HepG2 (cell line): ENCODE data around the gene PRKCSH. TPM values are rescaled to one million over a fixed set of nuclear protein-coding genes. Genes with fewer than 3 reads are reported as not detected.

Experiments
- ATAC-seq: fragments of 200-7000 bp; cut with Tn5 transposase; 3 replicates; pipeline ENCODE4 v1.9.1; 2020; ENCODE audit warnings: mild to moderate bottlenecking, moderate library complexity
- Bru-seq: library from RNA; stranded (reverse); fragments of 400-500 nt; gene quantifications from one replicate; lab custom pipeline; 2021; lab: Mats Ljungman, UMichigan
- BruChase-seq, 2 experiments: library from RNA; stranded (reverse); fragments of 400-500 nt; gene quantifications; one replicate each; lab custom pipeline; 2021; lab: Mats Ljungman, UMichigan
- BruUV-seq: library from RNA; stranded (reverse); fragments of 400-500 nt; replicated peaks from 2 replicates; lab custom pipeline; 2021; lab: Mats Ljungman, UMichigan
- CTCF ChIA-PET: fragments of 300-600 bp; formaldehyde crosslinking; extraction: SDS; loops from one replicate; lab custom pipeline; 2021; ENCODE audit warnings: low total read pairs, inconsistent platforms, low intra/inter-chr PET ratio; lab: Yijun Ruan, JAX
- POLR2A ChIA-PET: fragments of 350-600 bp; sonication (Branson Sonifier 250); formaldehyde crosslinking; loops from one replicate; lab custom pipeline; 2020; ENCODE audit warnings: antibody characterized with exemption, inconsistent platforms; lab: Yijun Ruan, JAX
- DNase-seq: peaks from one replicate; pipeline ENCODE4 v3.0.0-alpha.2; 2015; ENCODE audit warnings: low spot score
- FAIRE-seq: peaks from 3 replicates; lab custom pipeline; 2011; peaks lifted over from hg19 to GRCh38; lab: Jason Lieb, UNC
- H2AFZ ChIP-seq: one replicate; pipeline ENCODE4 v1.6.1; 2011; ENCODE audit warnings: low read length, inconsistent platforms
- H3K27ac ChIP-seq: fragments of 300-600 bp; 3 replicates; pipeline ENCODE4 v1.8.0; 2011; ENCODE audit warnings: mixed run types, mild to moderate bottlenecking, mixed read lengths, low read length, inconsistent platforms; ENCODE audit not compliant: insufficient read depth; ENCODE audit errors: extremely low read length
- H3K27me3 ChIP-seq, 2 experiments: fragments of 200-600 bp in 1 of 2; 2 replicates in 1 of 2; 3 replicates in 1 of 2; pipeline versions ENCODE4 v1.6.0 to v1.8.0; 2011; ENCODE audit warnings: low read length in 2 of 2, mild to moderate bottlenecking in 2 of 2, moderate library complexity in 2 of 2, inconsistent platforms in 1 of 2; ENCODE audit not compliant: insufficient read depth in 2 of 2, control insufficient read depth in 1 of 2
- H3K36me3 ChIP-seq, 2 experiments: fragments of 200-600 bp in 1 of 2; replicated peaks in 1 of 2; 2 replicates in 1 of 2; 3 replicates in 1 of 2; pipeline versions ENCODE4 v1.5.1 to v1.8.0; 2011; ENCODE audit warnings: low read length in 2 of 2, inconsistent platforms in 1 of 2; ENCODE audit not compliant: insufficient read depth in 2 of 2, control insufficient read depth in 1 of 2
- H3K4me1 ChIP-seq: 2 replicates; pipeline ENCODE4 v1.5.1; 2012; ENCODE audit warnings: low read length, inconsistent platforms; ENCODE audit not compliant: insufficient read depth
- H3K4me2 ChIP-seq: 2 replicates; pipeline ENCODE4 v1.6.0; 2011; ENCODE audit warnings: low read depth, low read length, inconsistent platforms
- H3K4me3 ChIP-seq, 3 experiments: fragments of 200-600 bp in 1 of 3; sonication (generic), shearing (Covaris generic) in 1 of 3; replicated peaks in 1 of 3; 2 replicates each; pipeline ENCODE4 v1.5.1; 2011 to 2016; ENCODE audit warnings: low read length in 3 of 3, inconsistent platforms in 2 of 3, low read depth in 2 of 3, mild to moderate bottlenecking in 2 of 3, control low read depth in 1 of 3, mixed read lengths in 1 of 3; ENCODE audit not compliant: insufficient read depth in 1 of 3
- H3K79me2 ChIP-seq: one replicate; pipeline ENCODE4 v1.6.1; 2011; ENCODE audit warnings: low read length, inconsistent platforms; ENCODE audit not compliant: insufficient read depth
- H3K9ac ChIP-seq: 2 replicates; pipeline ENCODE4 v1.6.0; 2011; ENCODE audit warnings: mild to moderate bottlenecking, low read depth, low read length, inconsistent platforms; ENCODE audit not compliant: insufficient read depth
- H3K9me3 ChIP-seq: 2 replicates; pipeline ENCODE4 v1.5.1; 2012; ENCODE audit warnings: mild to moderate bottlenecking, low read length
- H4K20me1 ChIP-seq: 2 replicates; pipeline ENCODE4 v1.6.0; 2011; ENCODE audit warnings: inconsistent platforms, mild to moderate bottlenecking, low read length, moderate library complexity; ENCODE audit not compliant: insufficient read depth
- GLI4 ChIP-seq: sonication (generic); formaldehyde crosslinking; IDR thresholded peaks from 2 replicates; pipeline ENCODE4 v1.5.1; 2020; ENCODE audit warnings: missing genetic modification reagents, mild to moderate bottlenecking, moderate library complexity, borderline replicate concordance
- MEIS1 ChIP-seq: sonication (generic); formaldehyde crosslinking; IDR thresholded peaks from 2 replicates; pipeline ENCODE4 v1.9.0; 2021; ENCODE audit warnings: mild to moderate bottlenecking, missing genetic modification reagents, moderate library complexity, borderline replicate concordance
- NFRKB ChIP-seq: fragments of 450-650 bp; IDR thresholded peaks from 2 replicates; pipeline ENCODE4 v1.6.1; 2017
- NKX3-1 ChIP-seq: sonication (generic); formaldehyde crosslinking; IDR thresholded peaks from 2 replicates; pipeline ENCODE4 v1.5.0; 2020; ENCODE audit warnings: missing genetic modification reagents
- SIX4 ChIP-seq: sonication (generic); formaldehyde crosslinking; IDR thresholded peaks from 2 replicates; pipeline ENCODE4 v1.4.0; 2020; ENCODE audit warnings: missing genetic modification reagents
- SOX5 ChIP-seq: IDR thresholded peaks from 2 replicates; pipeline ENCODE4 v1.6.1; 2016; ENCODE audit warnings: borderline replicate concordance
- THAP8 ChIP-seq: sonication (generic); formaldehyde crosslinking; IDR thresholded peaks from 2 replicates; pipeline ENCODE4 v1.5.1; 2020; ENCODE audit warnings: missing genetic modification reagents, mild to moderate bottlenecking, borderline replicate concordance
- ZNF101 ChIP-seq: sonication (generic); formaldehyde crosslinking; IDR thresholded peaks from 2 replicates; pipeline ENCODE4 v1.4.0; 2020; ENCODE audit warnings: mild to moderate bottlenecking, low read depth, missing genetic modification reagents, borderline replicate concordance
- ZNF784 ChIP-seq: sonication (generic); formaldehyde crosslinking; IDR thresholded peaks from 2 replicates; pipeline ENCODE4 v1.5.1; 2020; ENCODE audit warnings: missing genetic modification reagents, mild to moderate bottlenecking, borderline replicate concordance
- WGBS: methylation state at CpG from one replicate; pipeline ENCODE4 v1.1.6; 2017; ENCODE audit warnings: low lambda C conversion rate; 5-methylcytosine and 5-hydroxymethylcytosine counted together
- in situ Hi-C: cut with HindIII; loops from 2 replicates; pipeline ENCODE4 v1.10.0; 2017; ENCODE audit warnings: low pct_unique_long_range_greater_than_20kb; ENCODE audit not compliant: extremely low pct_ligation_motif_present
- intact Hi-C: fragments of 100-400 bp; cut with micrococcal nuclease; formaldehyde crosslinking; loops from one replicate; pipeline ENCODE4 v1.10.0; 2022; ENCODE audit not compliant: unreplicated experiment
- long read RNA-seq, 2 experiments: library from RNA in 1 of 2; library from polyadenylated mRNA in 1 of 2; stranded (forward) in 1 of 2; unstranded in 1 of 2; transcript quantifications; one replicate each; pipeline ENCODE4 v2.0.0, GENCODE V29; 2019 to 2022
- polyA minus RNA-seq, 3 experiments: library from RNA; depleted of rRNA, polyadenylated mRNA; stranded (reverse); fragments of >200 nt; gene quantifications; 2 replicates each; pipeline ENCODE4 v1.2.3, GENCODE V29; 2011; ENCODE audit warnings: low replicate concordance in 1 of 3
- polyA plus RNA-seq, 8 experiments: library from polyadenylated mRNA; depleted of rRNA in 3 of 8; stranded (reverse) in 7 of 8; unstranded in 1 of 8; fragments of >200 nt; fragmentation: Illumina TruSeq in 4 of 8; extraction: Trizol in 4 of 8; gene quantifications; 2 replicates each; pipeline versions ENCODE4 v1.2.1 to v1.2.3, GENCODE V29; 2011 to 2016; ENCODE audit warnings: low read depth in 4 of 8, missing spikeins in 1 of 8, mixed read lengths in 1 of 8; ENCODE audit not compliant: insufficient read depth in 1 of 8
- total RNA-seq, 5 experiments: library from RNA; depleted of rRNA; stranded (reverse); fragments of >200 nt; fragmentation: Illumina TruSeq; extraction: Trizol; gene quantifications; 2 replicates each; pipeline ENCODE4 v1.2.3, GENCODE V29; 2016; ENCODE audit warnings: low read depth in 1 of 5
- TF ChIP-seq, protein P1 (sequence below): sonication (generic); formaldehyde crosslinking; IDR thresholded peaks from 2 replicates; pipeline ENCODE4 v1.4.0; 2020; ENCODE audit warnings: missing genetic modification reagents
- TF ChIP-seq, protein P2 (sequence below): IDR thresholded peaks from 2 replicates; pipeline ENCODE4 v1.6.1; 2016; ENCODE audit warnings: mild to moderate bottlenecking, missing biosample characterization, missing genetic modification reagents

PRKCSH gene
- total RNA-seq (2016; rRNA removed; fragmentation: Illumina TruSeq; extraction: Trizol) = 44.2 and 125 TPM in 2 replicates
- 48.9 and 50.4 TPM in 2 replicates for total RNA-seq (2016; cell fraction: cytosol; rRNA removed; fragmentation: Illumina TruSeq; extraction: Trizol; ENCODE audit: low read depth)
- 34.7 and 135 TPM in 2 replicates for total RNA-seq (2016; cell fraction: insoluble cytoplasmic fraction; rRNA removed; fragmentation: Illumina TruSeq; extraction: Trizol)
- 48.6 and 53.5 TPM in 2 replicates for total RNA-seq (2016; cell fraction: membrane; rRNA removed; fragmentation: Illumina TruSeq; extraction: Trizol)
- total RNA-seq (2016; cell fraction: nucleus; rRNA removed; fragmentation: Illumina TruSeq; extraction: Trizol) = 112 and 115 TPM in 2 replicates
- 85.1 and 111 TPM in 2 replicates for polyA plus RNA-seq (2011; rRNA removed)
- polyA plus RNA-seq (2011; cell fraction: cytosol; rRNA removed) = 50.0 and 58.7 TPM in 2 replicates
- 284 and 361 TPM in 2 replicates for polyA plus RNA-seq (2011; cell fraction: nucleus; rRNA removed)
- polyA plus RNA-seq (2012) = 138 and 245 TPM in 2 replicates
- polyA plus RNA-seq (2016; cell fraction: cytosol; fragmentation: Illumina TruSeq; extraction: Trizol; ENCODE audit: low read depth) = 34.6 and 43.1 TPM in 2 replicates
- 46.2 and 78.4 TPM in 2 replicates for polyA plus RNA-seq (2016; cell fraction: insoluble cytoplasmic fraction; fragmentation: Illumina TruSeq; extraction: Trizol; ENCODE audit: low read depth)
- polyA plus RNA-seq (2016; cell fraction: membrane; fragmentation: Illumina TruSeq; extraction: Trizol; ENCODE audit: low read depth) = 62.2 and 79.4 TPM in 2 replicates
- polyA plus RNA-seq (2016; cell fraction: nucleus; fragmentation: Illumina TruSeq; extraction: Trizol; ENCODE audit: insufficient read depth, low read depth) = 408 and 430 TPM in 2 replicates
- 138 and 163 TPM in 2 replicates for polyA minus RNA-seq (2011; rRNA and poly(A)+ RNA removed; ENCODE audit: low replicate concordance)
- polyA minus RNA-seq (2011; cell fraction: cytosol; rRNA and poly(A)+ RNA removed) = 104 and 130 TPM in 2 replicates
- 60.0 and 70.7 TPM in 2 replicates for polyA minus RNA-seq (2011; cell fraction: nucleus; rRNA and poly(A)+ RNA removed)
- Bru-seq, nascent RNA = percentile 82 among the genes with signal in this experiment
- percentile 93 among the genes with signal in this experiment for BruChase-seq, experiment 1, labeled RNA remaining after a 6-hour chase
- BruChase-seq, experiment 2, labeled RNA remaining after a 2-hour chase = percentile 86 among the genes with signal in this experiment
- long read RNA-seq, experiment 1, partial matches to known transcripts = 6 of 21 reads
- long read RNA-seq, experiment 1, other reads (novel, unspliced or antisense) = 15 of 21 reads
- long read RNA-seq, experiment 2, transcript PRKCSH-205 (17 exons, 2,189 nt) = minor isoform, 7 of 688 reads
- long read RNA-seq, experiment 2, transcript PRKCSH-214 (3 exons, 569 nt) = minor isoform, 7 of 688 reads
- long read RNA-seq, experiment 2, transcript PRKCSH-209 (17 exons, 1,898 nt) = major isoform, 8 of 688 reads
- long read RNA-seq, experiment 2, partial matches to known transcripts = 436 of 688 reads
- long read RNA-seq, experiment 2, other reads (novel, unspliced or antisense) = 224 of 688 reads

GRCh38 chr19:11435057-11435832 is at the start of gene PRKCSH, which contains the start of gene ODAD3:
Gene PRKCSH (plus strand): TSS chr19:11435635. CDS start chr19:11436118, 483 bp downstream.
Gene ODAD3 (minus strand): TSS chr19:11435121. CDS start chr19:11435016, 105 bp downstream.
- ATAC-seq = peak; percentile 96
- peak; percentile 97 for FAIRE-seq
- Histone ChIP-seq H4K20me1 (no peaks in the 10 kb centered on the region), H3K4me3 (peak within 1 kb of the TSS; percentile 78 to 88 (median 81)), H3K27me3 (no peaks in the 10 kb centered on the region), H3K27ac (peak within 1 kb of the TSS; percentile 71), H2AFZ (no peak within 1 kb of the TSS), H3K79me2 (peaks cover 15% of the 10 kb centered on the region), H3K4me1 (peaks cover 20% of the 10 kb centered on the region), H3K9ac (peak within 1 kb of the TSS; percentile 83), H3K36me3 (peaks cover 7 to 18% of the 10 kb centered on the region in 2 experiments), H3K9me3 (no peaks in the 10 kb centered on the region), H3K4me2 (peak within 1 kb of the TSS; percentile 91)
- TSS peak; percentile 57 for BruUV-seq
- in situ Hi-C loops (no loop called here), intact Hi-C loops (loop anchor here (1.0 kb wide), 1 partner anchor 54 kb away; no protein-coding TSS in a partner anchor)
- 0% methylated on average over 34 of the region's 53 CpGs for WGBS
- ChIA-PET CTCF (interaction anchor here (1.6 kb wide), 1 partner anchor 54 kb away, joined by 9 read pairs; no protein-coding TSS in a partner anchor), POLR2A (interaction anchor here (1.0 to 2.5 kb wide), 13 partner anchors 9 to 141 kb away, joined by 3 to 40 read pairs (median 7); partner anchors contain the start of genes CCDC159, EPOR, RGL3 and SWSAP1)
- peak; percentile 99 for DNase-seq
- TF ChIP-seq, protein P1, sequence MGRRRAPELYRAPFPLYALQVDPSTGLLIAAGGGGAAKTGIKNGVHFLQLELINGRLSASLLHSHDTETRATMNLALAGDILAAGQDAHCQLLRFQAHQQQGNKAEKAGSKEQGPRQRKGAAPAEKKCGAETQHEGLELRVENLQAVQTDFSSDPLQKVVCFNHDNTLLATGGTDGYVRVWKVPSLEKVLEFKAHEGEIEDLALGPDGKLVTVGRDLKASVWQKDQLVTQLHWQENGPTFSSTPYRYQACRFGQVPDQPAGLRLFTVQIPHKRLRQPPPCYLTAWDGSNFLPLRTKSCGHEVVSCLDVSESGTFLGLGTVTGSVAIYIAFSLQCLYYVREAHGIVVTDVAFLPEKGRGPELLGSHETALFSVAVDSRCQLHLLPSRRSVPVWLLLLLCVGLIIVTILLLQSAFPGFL (CRISPR knock-in tag) = no peak
- peak; percentile 89 for TF ChIP-seq NFRKB
- TF ChIP-seq MEIS1 = peak; percentile 24; the same call in 1 of the 2 replicates
- TF ChIP-seq GLI4 = peak; percentile 88; the same call in 1 of the 2 replicates
- no peak for TF ChIP-seq NKX3-1 (CRISPR knock-in tag)
- peak; percentile 9; the same call in 1 of the 2 replicates for TF ChIP-seq SIX4
- TF ChIP-seq, protein P2, sequence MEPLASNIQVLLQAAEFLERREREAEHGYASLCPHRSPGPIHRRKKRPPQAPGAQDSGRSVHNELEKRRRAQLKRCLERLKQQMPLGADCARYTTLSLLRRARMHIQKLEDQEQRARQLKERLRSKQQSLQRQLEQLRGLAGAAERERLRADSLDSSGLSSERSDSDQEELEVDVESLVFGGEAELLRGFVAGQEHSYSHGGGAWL (CRISPR knock-in tag) = peak; percentile 23; the same call in 1 of the 2 replicates
- 0 out of 2 replicates have a peak, but pooled peaks have one; percentile 60 for TF ChIP-seq THAP8 (CRISPR knock-in tag)
- TF ChIP-seq ZNF101 (CRISPR knock-in tag) = no peak
- peak; percentile 35; the same call in 1 of the 2 replicates for TF ChIP-seq SOX5 (CRISPR knock-in tag)
- TF ChIP-seq ZNF784 = peak; percentile 87
